Iris pigment epithelial cell (primary cell): ENCODE data around the gene LHFPL4.
"Not testable (repeated sequence)": the region's sequence is repeated elsewhere in the genome, so short reads cannot be mapped to it uniquely, and the experiment has no call there.

Experiments used
- DNase-seq: peaks from one replicate; pipeline ENCODE4 v3.0.0-alpha.2; 2011; ENCODE audit warnings: low read depth

The LHFPL4 gene

DNA sequence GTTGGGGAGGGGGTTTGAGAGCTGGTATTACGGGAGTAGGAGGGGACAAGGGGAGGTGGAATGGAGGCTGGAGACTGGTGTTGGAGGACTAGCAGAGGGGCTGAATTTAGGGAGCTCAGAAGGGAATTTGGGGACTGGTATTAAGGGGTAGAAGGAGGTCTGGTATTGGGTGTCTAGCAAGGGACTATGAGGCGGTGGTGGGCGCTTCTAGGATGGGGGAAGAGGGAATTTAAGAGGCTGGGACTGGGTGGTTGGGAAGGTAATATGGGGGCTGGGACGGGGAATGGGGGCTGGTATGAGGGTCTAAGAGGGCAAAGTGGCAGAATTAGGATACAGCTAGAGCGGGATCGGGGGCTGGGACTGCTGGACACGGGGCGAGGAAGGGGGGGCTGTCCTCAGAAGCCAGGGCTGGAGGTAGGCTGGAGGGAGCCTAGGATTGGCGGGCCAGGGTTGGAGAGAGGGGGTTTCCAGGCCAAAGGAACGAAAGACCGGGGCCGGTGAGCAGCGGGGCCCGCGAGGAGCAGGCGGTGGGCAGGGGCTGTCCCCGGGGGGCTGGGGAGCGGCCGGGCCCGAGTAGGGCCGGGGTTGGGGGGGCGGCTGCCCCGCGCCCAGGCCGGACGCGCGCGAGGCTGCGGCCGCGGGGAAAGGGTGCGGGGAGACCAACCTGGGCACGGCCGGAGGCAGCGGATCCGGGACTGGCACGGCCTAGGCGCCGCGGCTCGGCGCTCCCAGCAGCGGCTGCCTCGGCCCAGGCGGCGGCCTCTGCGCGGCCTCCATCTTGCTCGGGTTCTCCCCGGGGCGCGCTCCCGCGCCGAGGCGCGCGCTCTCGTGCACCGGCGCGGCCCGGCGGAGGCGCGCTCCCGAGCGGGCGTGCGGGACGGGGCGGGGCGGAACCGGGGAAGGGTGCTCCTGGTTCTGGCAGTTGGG lies at the start of gene LHFPL4:
LHFPL4 (minus strand) TSS at position 802 of the 927 bp plus-strand sequence. CDS start 1,143 bp downstream, outside the sequence.
- no peak for DNase-seq

DNA sequence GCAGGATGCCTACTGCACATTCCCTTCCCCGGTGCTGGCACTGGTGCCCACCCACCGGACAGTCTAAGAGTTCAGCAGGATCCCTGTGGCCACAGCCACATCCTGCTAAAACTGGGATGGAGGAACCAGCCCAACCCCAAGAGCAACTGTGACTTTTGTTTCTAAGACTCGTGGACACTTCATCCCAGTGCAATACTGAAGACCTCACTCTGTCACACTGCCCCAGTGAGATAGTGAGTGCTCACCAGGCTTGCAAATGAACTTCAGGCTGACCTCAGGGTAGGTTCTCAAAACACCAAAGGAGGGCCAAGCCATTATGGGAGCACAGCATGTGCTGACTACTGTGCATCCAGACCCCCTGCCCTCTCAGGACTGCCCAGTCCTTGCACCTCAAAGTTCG lies 49.0 kb upstream of the LHFPL4 start:
- DNase-seq, result no peak

DNA sequence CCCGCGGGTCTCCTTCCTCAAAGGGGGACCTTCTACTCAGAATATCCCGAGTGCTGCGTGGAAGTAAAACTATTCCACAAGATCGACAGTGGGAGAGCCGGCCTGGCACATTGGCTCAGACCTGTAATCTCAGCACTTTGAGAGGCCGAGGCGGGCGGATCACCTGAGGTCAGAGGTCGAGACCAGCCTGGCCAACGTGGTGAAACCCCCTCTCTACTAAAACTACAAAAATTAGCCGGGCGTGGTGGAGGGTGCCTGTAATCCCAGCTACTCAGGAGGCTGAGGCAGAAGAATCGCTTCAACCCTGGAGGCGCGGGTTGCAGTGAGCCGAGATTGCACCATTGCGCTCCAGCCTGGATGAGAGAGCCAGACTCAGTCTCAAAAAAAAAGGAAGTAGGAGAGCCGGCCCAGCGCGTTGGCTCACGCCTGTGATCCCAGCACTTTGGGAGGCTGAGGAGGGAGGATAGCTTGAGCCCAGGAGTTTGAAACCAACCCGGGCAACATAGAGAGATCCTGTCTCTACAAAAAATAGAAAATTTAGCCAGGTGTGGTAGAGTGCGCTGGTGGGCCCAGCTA lies 47.5 kb upstream of the LHFPL4 start:
- DNase-seq, result not testable (repeated sequence)

GRCh38 chr3:9600597-9600996 lies 47.0 kb upstream of the LHFPL4 start:
- peak; percentile 3 for DNase-seq

- no peak for DNase-seq
Measured at GRCh38 chr3:9598783-9599387, 45.3 kb upstream of the LHFPL4 start.

- no peak for DNase-seq
Measured at GRCh38 chr3:9595877-9596276, 42.3 kb upstream of the LHFPL4 start.

DNA sequence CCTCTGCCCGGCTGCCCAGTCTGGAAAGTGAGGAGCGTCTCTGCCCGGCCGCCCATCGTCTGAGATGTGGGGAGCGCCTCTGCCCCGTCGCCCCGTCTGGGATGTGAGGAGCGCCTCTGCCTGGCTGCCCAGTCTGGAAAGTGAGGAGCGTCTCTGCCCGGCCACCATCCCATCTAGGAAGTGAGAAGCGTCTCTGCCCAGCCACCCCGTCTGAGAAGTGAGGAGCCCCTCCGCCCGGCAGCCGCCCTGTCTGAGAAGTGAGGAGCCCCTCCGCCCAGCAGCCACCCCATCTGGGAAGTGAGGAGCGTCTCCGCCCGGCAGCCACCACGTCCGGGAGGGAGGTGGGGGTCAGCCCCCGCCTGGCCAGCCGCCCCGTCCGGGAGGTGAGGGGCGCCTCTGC lies 38.2 kb upstream of the LHFPL4 start:
- not testable (repeated sequence) for DNase-seq

- DNase-seq, result no peak
Measured at GRCh38 chr3:9590282-9590791, 36.7 kb upstream of the LHFPL4 start.

GRCh38 chr3:9583792-9584191 lies 30.2 kb upstream of the LHFPL4 start:
- no peak for DNase-seq

- DNase-seq, result no peak
Measured at GRCh38 chr3:9583371-9583770, 29.7 kb upstream of the LHFPL4 start.

- no peak for DNase-seq
Measured at GRCh38 chr3:9582332-9582731, 28.7 kb upstream of the LHFPL4 start.

DNA sequence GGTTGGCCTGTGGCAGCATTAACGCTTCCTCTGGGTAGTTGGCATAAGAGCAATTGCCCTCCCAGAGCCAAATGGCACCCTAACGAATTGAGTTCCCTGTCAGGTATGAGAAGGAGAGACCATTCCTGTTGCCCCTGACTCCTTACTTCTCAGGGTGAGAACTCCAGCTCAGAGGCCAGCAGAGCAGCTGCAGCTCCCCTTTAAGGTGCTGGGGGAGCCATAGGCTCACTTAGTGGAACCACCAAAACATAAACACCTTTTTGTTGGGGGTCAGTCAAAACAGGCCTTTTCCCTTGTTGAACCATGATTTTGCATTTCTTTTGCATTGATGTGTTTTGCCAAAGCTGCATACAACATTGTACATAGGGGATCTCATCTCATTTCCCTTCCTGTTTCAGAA lies 28.1 kb upstream of the LHFPL4 start:
- no peak for DNase-seq

- DNase-seq, result no peak
Measured at GRCh38 chr3:9569054-9569453, 15.4 kb upstream of the LHFPL4 start.

GRCh38 chr3:9565316-9565715 lies 11.7 kb upstream of the LHFPL4 start:
- no peak for DNase-seq

DNA sequence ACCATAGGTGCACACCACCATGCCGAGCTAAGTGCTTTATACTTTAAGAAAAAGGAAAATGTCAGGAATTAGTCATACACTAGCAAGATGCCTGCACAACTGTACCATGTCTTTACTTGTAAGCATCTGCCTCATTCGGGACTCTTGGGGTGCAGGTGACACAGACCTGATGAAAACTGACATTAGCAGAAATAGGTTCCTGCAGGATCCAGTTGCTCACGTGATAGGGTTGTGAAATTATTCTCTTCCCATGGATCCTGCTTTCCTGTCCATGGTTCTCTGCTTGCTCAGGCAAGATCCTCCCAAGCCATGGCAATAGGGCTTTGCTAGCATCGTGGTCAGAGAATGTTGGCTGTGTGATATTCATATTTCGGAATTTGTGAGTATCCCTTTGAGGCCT lies 10.2 kb upstream of the LHFPL4 start:
- DNase-seq, result no peak

DNA sequence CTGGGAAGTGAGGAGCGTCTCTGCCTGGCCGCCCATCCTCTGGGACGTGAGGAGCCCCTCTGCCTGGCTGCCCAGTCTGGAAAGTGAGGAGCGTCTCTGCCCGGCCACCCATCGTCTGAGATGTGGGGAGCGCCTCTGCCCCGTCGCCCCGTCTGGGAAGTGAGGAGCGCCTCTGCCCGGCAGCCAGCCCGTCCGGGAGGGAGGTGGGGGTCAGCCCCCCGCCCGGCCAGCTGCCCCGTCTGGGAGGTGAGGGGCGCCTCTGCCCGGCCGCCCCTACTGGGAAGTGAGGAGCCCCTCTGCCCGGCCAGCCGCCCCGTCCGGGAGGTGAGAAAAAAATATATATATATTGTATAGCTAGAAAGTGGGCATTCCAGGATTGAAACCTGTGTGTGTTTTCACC lies 6.4 kb upstream of the LHFPL4 start:
- not testable (repeated sequence) for DNase-seq

DNA sequence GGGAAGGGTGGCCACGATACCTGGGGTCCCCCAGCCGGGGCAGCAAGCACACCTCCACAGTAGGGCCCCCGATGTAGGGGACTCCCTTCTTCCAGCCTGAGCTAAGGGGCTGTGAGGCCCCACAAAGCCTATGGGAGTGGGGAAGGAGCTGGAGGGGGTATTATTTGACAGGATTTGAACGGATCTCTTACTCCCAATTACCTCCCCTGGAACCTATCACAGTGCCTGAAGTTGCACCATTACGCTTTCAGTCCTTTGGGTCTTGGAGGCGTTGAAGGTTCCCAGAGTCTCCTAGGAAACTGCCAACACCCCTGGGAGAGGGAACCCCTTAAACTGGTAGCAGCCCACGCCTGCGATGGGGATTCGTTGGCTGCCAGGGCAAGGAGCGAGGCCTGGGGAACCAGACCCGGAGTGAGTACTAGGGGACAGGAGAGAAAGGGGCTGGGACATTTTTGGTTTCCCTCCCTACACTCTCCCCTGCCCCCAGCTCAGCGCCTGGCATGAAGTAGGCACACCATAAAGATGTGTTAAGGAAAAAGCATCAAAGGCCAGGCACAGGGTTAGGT lies 409 bp upstream of the LHFPL4 start:
- no peak for DNase-seq

DNA sequence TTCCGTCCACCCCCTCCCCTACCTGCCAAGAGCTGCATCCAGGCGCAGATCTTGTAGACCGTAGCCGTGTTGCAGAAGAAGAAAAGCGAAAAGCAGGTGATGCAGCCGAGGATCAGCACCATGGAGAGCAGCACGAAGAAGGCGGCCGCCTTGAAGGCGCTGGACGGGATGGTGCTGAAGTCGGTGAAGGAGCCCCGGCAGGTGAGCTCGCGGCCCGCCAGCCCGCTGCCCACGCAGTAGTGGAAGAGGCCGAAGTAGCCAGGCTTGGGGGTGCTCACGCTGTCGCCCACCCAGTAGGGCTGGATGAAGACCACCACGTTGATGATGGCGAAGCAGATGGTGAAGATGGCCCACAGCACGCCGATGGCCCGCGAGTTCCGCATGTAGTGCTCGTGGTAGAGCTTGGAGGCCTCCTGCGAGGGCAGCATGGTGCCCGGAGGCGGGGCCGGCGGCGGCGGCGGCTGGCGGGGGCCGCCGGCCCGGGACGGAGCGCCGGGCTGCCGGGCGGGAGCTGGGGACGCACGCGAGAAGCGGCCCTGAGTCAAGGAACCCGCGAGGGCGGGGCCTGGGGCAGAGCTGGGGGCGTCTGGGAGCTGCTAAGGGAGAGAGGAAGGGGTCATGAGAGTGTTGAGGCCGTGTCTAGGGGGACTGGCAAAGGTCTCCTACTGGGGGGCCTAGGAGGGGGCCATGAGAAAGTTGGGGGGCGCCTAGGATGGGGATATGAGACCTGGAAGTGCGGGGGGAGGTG lies 1.2 kb downstream of the LHFPL4 start:
- peak; percentile 57 for DNase-seq

DNA sequence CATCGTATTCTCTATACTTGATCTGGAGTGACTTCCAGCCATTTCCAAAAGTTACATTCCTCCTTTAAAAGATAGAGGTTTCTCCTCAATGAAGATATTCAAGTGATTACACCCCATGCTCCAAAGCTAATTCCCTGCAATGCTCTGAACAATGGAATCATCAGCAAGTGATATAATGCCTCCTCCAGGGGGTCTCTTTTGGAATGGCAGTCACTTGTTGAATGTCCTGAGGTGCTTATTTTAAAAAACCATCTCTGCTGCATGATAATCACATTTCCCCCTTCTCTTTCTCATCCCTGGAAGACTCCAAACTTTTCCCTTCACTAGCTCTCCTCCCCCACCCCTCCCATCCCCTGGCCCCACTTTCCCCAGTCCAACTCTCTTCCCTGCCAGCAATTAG lies 2.6 kb downstream of the LHFPL4 start:
- DNase-seq, result no peak

- no peak for DNase-seq
Measured at GRCh38 chr3:9549600-9549999, 4.0 kb downstream of the LHFPL4 start.

DNA sequence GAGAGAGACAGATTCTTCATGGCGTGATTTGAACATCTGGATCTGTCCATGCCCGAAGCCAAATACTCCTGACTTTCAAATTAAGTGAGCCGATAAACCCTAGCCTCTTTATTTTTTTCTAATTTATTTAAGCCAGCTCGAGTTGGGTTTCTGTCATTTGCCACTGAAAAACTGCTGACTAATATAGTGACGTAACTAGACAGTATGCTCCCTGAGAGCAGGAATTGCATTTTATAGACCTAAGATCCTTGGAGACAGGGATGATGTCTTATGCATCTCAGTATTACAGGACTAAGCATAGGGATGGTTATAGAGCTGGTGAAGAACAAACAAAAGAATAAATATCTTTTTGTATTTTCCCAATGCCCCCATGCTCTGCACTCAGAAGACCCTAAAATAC lies 4.6 kb downstream of the LHFPL4 start:
- DNase-seq, result no peak

DNA sequence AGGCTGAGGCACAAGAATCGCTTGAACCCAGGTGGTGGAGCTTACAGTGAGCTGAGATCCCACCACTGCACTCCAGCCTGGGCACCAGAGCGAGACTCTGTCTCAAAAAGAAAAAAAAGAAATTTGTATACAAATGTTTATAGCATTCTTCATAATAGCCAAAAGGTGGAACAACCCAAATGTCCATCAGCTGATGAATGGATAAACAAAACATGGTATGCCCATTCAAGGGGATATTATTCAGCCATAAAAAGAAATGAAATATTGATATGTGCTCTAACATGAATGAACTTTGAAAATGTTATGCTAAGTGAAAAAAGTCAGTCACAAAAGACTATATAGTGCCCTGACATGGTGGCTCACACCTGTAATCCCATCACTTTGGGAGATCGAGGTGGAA lies 11.4 kb downstream of the LHFPL4 start:
- no peak for DNase-seq
